Sigmoid colon (tissue), 4 donors: ENCODE data around the gene WDR90.

ENCODE experiments used
- EP300 ChIP-seq, 4 donors: sonication (generic); formaldehyde crosslinking; IDR thresholded peaks; one replicate each; pipeline ENCODE4 v1.6.1; 2017; ENCODE audit warnings: antibody characterized with exemption in 4 of 4
- POLR2A ChIP-seq, 2 donors: fragments of 450-650 bp; IDR thresholded peaks; one replicate each; pipeline ENCODE4 v1.6.1; 2016; ENCODE audit warnings: antibody characterized with exemption in 2 of 2, mild to moderate bottlenecking in 2 of 2, moderate library complexity in 2 of 2
- POLR2AphosphoS5 ChIP-seq, 4 donors: sonication (generic); formaldehyde crosslinking; IDR thresholded peaks; one replicate each; pipeline ENCODE4 v1.6.1; 2017; ENCODE audit warnings: antibody characterized with exemption in 4 of 4
- TF ChIP-seq, protein P1 (sequence below), 4 experiments: fragments of 450-650 bp in 3 of 4; fragments of 200-600 bp in 1 of 4; IDR thresholded peaks; one replicate each; pipeline ENCODE4 v1.5.1; 2016 to 2019; ENCODE audit warnings: antibody characterized with exemption in 4 of 4, mild to moderate bottlenecking in 3 of 4, moderate library complexity in 2 of 4

GRCh38 chr16:651844-652243 lies 2.7 kb downstream of the WDR90 start:
- TF ChIP-seq, protein P1, sequence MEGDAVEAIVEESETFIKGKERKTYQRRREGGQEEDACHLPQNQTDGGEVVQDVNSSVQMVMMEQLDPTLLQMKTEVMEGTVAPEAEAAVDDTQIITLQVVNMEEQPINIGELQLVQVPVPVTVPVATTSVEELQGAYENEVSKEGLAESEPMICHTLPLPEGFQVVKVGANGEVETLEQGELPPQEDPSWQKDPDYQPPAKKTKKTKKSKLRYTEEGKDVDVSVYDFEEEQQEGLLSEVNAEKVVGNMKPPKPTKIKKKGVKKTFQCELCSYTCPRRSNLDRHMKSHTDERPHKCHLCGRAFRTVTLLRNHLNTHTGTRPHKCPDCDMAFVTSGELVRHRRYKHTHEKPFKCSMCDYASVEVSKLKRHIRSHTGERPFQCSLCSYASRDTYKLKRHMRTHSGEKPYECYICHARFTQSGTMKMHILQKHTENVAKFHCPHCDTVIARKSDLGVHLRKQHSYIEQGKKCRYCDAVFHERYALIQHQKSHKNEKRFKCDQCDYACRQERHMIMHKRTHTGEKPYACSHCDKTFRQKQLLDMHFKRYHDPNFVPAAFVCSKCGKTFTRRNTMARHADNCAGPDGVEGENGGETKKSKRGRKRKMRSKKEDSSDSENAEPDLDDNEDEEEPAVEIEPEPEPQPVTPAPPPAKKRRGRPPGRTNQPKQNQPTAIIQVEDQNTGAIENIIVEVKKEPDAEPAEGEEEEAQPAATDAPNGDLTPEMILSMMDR (IDR thresholded peaks at IDR 0.05) = no peak
- TF ChIP-seq POLR2A (IDR thresholded peaks at IDR 0.05) (no peak), EP300 (IDR thresholded peaks at IDR 0.05) (no peak), POLR2AphosphoS5 (IDR thresholded peaks at IDR 0.05) (no peak)
